ENCODE results near the gene ADAMTSL2. TPM values are rescaled to one million over a fixed set of nuclear protein-coding genes. Genes with fewer than 3 reads are reported as not detected.

ADAMTSL2 gene
- total RNA-seq, 1 experiment from 2014 or later = not detected

- no peak overlapping the region for H3K27ac Mint-ChIP-seq (ENCODE audit: low read depth, unreplicated experiment)
- no peaks in the 10 kb centered on the region for H3K4me1 Mint-ChIP-seq (ENCODE audit: insufficient read depth, unreplicated experiment)
- no peak for DNase-seq (ENCODE audit: unreplicated experiment)
- no peaks in the 10 kb centered on the region for H3K9me3 Mint-ChIP-seq (ENCODE audit: unreplicated experiment)
- H3K27me3 Mint-ChIP-seq (ENCODE audit: insufficient read depth, unreplicated experiment) = peaks cover 51% of the 10 kb centered on the region
- no TSS peak for BruUV-seq (replicated peaks)
- no peak overlapping the region for H3K4me3 Mint-ChIP-seq (ENCODE audit: unreplicated experiment)
- ChIA-PET POLR2A (interaction anchor here (0.6 kb wide), 1 partner anchor 1756 kb away, joined by 3 read pairs; no protein-coding TSS in a partner anchor), CTCF (interaction anchor here (0.5 kb wide), 1 partner anchor 209 kb away, joined by 4 read pairs; no protein-coding TSS in a partner anchor)
- intact Hi-C loops (cut with micrococcal nuclease) = no loop called here
- TF ChIP-seq, protein P1, sequence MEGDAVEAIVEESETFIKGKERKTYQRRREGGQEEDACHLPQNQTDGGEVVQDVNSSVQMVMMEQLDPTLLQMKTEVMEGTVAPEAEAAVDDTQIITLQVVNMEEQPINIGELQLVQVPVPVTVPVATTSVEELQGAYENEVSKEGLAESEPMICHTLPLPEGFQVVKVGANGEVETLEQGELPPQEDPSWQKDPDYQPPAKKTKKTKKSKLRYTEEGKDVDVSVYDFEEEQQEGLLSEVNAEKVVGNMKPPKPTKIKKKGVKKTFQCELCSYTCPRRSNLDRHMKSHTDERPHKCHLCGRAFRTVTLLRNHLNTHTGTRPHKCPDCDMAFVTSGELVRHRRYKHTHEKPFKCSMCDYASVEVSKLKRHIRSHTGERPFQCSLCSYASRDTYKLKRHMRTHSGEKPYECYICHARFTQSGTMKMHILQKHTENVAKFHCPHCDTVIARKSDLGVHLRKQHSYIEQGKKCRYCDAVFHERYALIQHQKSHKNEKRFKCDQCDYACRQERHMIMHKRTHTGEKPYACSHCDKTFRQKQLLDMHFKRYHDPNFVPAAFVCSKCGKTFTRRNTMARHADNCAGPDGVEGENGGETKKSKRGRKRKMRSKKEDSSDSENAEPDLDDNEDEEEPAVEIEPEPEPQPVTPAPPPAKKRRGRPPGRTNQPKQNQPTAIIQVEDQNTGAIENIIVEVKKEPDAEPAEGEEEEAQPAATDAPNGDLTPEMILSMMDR (IDR thresholded peaks at IDR 0.05; ENCODE audit: unreplicated experiment) = no peak
- no peaks in the 10 kb centered on the region for H3K36me3 Mint-ChIP-seq (ENCODE audit: insufficient read depth, unreplicated experiment)
Observed at GRCh38 chr9:133575186-133576030, 40.9 kb downstream of the ADAMTSL2 start.

GRCh38 chr9:133576031-133576874 lies 41.7 kb downstream of the ADAMTSL2 start:
- TF ChIP-seq, protein P1 (IDR thresholded peaks at IDR 0.05; ENCODE audit: unreplicated experiment) = no peak
- POLR2A ChIA-PET = interaction anchor here (0.6 kb wide), 1 partner anchor 1755 kb away, joined by 3 read pairs; no protein-coding TSS in a partner anchor
- intact Hi-C loops (cut with micrococcal nuclease) = no loop called here
- peaks cover 60% of the 10 kb centered on the region for H3K27me3 Mint-ChIP-seq (ENCODE audit: insufficient read depth, unreplicated experiment)
- H3K27ac Mint-ChIP-seq (ENCODE audit: low read depth, unreplicated experiment) = no peak overlapping the region
- no peaks in the 10 kb centered on the region for H3K9me3 Mint-ChIP-seq (ENCODE audit: unreplicated experiment)
- CTCF ChIA-PET = interaction anchor here (0.5 kb wide), 1 partner anchor 208 kb away, joined by 4 read pairs; no protein-coding TSS in a partner anchor
- no TSS peak for BruUV-seq (replicated peaks)
- H3K4me1 Mint-ChIP-seq (ENCODE audit: insufficient read depth, unreplicated experiment) = no peaks in the 10 kb centered on the region
- DNase-seq (ENCODE audit: unreplicated experiment) = no peak
- no peaks in the 10 kb centered on the region for H3K36me3 Mint-ChIP-seq (ENCODE audit: insufficient read depth, unreplicated experiment)
- no peak overlapping the region for H3K4me3 Mint-ChIP-seq (ENCODE audit: unreplicated experiment)

DNA sequence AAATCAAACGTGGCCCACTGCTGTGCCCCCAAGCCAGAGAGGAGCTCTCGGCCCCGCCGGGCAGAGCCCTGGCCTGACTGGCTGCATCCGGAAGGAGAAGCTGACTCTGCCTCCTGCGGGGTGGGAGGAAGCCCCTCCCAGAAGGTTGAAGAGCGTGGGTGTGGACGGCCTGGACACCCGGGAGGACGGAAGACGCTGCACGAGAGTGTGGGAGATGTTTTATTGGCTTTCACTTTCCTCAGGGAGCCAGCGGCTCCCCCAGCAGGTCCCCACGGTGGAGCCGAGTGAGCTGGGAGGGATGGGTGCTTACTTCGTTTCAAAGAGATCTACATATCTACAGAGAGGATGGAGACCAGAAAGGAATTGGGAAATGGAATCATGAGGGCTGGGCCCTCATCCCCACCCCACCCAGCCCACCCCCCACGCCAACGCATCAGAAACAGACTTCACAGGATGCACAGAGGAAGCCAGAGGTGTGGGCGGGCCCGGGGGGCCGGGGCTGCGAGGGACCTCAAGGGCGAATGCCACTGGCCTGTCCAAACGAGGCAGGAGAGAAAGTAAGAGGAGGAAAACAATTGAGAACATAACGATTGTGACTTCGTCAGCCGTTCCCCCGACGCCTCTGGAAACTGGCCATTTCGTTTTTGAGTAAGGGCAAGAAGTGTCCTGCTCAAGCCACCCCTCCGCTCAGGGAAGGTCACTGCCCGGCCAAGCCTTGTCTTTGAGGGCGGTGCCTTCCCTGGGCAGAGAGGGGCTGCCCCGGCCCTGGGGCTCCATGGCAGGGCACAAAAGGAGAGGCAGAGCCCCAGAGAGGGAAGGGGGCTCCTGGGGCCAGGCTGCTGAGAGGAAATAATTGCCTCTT lies 42.6 kb downstream of the ADAMTSL2 start:
- no TSS peak for BruUV-seq (replicated peaks)
- CTCF ChIA-PET = no interaction called here

More for the DNA sequence above, 42.6 kb downstream of the ADAMTSL2 start:
- intact Hi-C loops (cut with micrococcal nuclease) = no loop called here
- POLR2A ChIA-PET = no interaction called here
- TF ChIP-seq, protein P1 (IDR thresholded peaks at IDR 0.05; ENCODE audit: unreplicated experiment) = no peak
- Mint-ChIP-seq H3K4me1 (ENCODE audit: insufficient read depth, unreplicated experiment) (no peaks in the 10 kb centered on the region), H3K36me3 (ENCODE audit: insufficient read depth, unreplicated experiment) (no peaks in the 10 kb centered on the region), H3K27ac (ENCODE audit: low read depth, unreplicated experiment) (no peak overlapping the region), H3K4me3 (ENCODE audit: unreplicated experiment) (no peak overlapping the region), H3K27me3 (ENCODE audit: insufficient read depth, unreplicated experiment) (peaks cover 68% of the 10 kb centered on the region), H3K9me3 (ENCODE audit: unreplicated experiment) (no peaks in the 10 kb centered on the region)
- no peak for DNase-seq (ENCODE audit: unreplicated experiment)

Measured in MCF 10A (cell line).